DMS114 treated with DMSO at 0.1 percent for 48 hours (cell line): ENCODE data around the gene TLCD4.
A peak's percentile ranks its signal among the peaks of the same experiment; 100 is the strongest.

Experiments
- DNase-seq: peaks from one replicate; lab custom pipeline; 2025; ENCODE audit not compliant: unreplicated experiment; lab: John Stamatoyannopoulos, UW

Gene TLCD4

DNA sequence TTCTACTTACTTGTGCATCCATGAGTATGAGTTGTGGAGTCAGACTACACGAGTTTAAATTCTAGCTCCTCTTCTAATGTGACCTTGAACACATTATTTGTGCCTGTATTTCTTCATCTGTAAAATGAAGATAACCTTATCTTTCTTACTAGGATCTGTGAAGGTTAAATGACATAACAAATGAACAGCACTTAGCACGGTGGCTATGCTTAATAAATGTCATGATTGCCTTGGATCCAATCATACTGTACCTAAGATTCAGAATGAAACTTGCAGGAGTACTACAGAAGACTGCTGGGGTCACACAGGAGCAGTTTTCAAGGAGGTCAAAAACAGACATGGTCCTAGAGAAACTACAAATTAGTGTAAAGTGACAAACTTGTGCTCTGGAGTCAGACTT, 22.2 kb upstream of the TLCD4 start:
- no peak for DNase-seq

DNA sequence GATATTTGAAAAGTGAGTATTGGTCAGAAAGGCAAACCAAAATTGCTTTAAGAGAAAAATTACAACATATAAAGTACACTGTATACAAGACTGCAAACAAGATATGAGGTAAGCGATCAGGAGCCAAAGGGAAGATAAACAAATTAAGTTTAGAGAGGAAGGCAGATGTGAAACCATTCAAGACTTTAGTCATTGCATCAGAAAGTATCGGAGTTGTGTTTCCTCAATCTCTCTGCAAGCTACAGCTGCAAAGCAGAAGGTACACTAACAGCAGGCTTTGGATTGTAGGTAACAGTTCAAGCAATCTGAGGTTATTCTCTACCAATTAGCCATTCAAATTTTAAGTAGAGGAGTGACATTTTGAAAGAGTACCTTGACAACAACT, 21.3 kb upstream of the TLCD4 start:
- DNase-seq, result no peak

DNA sequence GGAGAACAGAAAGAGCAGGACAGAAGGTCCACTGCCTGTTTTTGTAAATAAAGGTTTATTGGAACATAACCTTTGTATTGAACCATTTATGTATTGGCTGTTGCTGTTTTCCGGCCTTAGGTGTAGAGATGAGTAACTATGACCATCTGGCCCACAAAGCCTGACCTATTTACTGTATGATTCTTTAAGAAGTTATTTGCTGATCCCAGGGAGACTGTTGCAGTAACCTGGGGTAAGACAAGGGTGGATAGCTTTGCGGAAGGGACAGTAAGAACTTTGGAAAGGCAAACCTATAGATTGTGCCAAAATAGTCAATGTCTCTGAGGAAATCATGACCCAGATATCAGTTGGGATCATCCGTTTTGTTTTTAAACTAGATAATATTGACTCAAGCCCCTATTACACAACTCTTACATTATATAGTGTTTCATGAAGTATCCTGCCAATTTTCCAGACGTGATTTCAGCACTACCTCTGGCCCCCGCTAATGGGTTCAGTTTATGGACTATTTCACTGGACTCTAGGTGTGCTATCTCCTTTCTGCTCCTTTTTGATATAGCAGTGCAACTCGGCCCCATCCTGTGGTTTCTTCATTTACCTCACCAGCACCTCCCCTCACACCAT, 20.8 kb upstream of the TLCD4 start:
- no peak for DNase-seq

DNA sequence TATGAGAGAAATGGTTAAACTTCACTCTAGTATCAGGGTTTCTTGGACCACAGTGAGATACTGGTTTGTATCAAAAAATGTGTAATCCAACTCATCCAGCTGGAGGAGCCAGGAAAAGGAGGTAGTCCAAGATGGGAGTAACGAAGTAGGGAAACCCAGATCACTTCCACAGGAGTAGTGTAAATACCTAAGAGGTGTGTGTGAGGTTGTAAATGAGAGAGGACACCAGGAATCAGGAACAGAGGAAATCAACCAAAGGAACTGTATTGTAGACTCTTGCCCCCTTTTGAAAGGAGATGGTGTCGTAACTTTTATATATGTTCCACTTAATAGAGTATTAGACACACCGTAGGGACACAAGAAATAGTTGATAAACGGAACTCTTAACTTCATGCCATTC, 19.7 kb upstream of the TLCD4 start:
- DNase-seq, result no peak

DNA sequence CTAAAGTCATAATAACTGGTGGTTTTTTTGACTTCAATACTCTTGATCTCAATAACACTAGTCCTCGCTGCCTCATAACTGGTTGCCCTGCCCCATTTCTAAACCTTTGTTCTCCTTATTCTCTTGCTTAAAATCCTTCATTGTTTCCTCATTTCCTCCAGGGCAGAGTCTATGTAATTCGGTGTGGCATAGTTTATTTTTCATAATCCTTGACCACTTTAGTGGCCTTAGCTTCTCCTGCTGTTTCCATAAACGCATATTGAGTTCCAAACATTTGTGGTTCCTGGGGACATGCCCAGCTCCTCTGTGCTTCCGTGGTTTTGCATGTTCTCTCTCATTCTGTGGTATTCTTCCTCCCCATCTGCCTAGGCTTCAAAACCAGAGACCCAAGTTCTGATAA, 19.0 kb upstream of the TLCD4 start:
- DNase-seq, result no peak

DNA sequence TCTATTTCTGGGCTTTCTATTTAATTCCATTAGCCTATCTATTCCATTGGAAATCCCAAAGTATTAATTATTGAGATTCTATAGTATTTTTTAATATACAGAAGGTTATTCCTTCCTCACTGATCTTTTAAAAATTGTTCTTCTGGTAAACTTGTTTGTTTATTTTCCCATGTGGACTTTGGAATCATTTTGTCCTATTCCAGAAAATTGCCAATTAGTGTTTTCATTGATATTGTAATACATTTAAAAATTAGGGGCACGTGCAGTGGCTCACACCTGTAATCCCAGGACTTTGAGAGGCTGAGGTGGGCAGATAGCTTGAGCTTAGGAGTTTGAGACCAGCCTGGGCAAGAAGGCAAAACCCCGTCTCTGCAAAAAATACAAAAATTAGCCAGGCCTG, 8.4 kb upstream of the TLCD4 start:
- DNase-seq, result no peak

DNA sequence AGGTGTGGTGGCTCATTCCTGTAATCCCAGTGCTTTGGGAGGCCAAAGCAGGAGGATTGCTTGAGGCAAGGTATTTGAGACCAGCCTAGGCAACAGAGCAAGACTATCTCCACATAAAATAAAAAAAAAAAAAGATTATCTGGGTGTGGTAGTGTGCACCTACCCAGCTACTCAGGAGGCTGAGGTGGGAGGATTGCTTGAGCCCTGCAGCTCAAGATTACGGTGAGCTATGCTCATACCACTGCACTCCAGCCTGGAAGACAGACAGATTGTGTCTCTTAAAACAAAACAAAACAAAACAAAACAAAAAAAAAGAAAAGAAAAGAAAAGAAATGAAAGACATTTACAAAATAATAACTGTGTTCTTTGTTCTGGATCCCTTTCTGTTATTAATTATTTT, 6.1 kb upstream of the TLCD4 start:
- no peak for DNase-seq

DNA sequence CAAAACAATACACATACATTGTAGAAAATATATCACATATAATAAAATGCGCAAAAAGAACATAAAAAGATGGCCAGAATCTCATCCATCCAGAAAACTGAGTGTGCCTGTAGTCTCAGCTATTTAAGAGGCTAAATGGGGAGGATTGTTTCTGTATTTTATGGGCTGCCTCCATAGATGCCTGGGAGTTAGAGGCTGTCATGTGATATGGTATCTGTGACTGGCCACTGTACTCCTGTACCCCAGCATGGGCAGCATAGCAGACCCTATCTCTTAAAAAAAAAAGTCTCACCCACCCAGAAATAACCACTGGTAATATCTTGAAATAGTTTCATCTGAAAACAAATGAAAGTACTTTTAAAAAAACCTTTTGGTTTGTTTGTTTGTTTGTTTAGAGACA, 3.5 kb upstream of the TLCD4 start:
- DNase-seq, result no peak

DNA sequence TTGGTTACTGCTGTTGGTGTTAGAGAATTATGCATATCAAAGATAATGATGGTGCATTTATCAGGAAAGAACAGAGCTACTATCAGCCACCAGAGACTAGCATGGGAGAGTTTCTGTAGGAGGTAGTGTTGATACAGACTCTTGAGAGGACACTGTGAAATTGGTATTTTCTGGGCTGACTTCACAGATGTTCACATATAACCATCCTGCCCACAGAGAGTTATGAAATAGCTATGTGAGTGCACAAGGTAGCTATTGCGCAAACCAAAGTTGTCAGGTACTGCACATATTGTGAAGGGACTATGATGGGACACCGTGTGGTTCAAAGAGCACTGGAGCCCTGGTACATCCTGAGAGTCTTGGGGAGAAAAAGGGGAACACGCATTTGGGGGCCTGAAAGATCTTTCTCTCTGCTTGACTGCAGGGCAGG, 1.4 kb upstream of the TLCD4 start:
- DNase-seq, result no peak

DNA sequence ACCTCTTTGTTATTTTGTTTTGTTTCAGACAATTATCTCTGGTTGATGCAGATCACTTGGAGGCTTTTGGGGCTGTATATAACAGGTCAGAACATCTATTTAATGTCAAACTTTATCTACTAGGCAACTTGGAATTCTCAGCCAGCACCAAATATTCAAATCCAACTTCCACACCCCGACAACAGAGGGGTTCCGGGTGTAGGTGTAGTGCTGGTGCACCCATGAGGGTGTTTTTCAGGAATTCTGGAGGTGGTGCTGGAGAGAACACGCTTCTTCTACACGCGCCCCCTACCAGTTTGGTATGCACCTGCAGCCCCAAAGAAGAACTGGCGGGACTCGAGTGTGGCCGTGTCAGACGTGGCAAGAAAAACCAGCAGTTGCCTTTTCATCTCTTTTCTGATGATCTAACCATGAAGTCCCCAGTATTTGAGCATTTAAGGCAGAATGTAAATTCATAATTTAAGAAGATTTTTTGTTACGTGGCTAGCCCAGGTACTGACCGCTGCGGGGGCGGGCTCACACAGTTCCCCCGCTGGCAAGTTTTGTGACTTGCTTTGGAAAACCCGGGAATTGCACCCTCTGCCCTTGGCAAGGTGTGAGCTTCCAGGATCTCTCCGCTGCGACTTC, 462 bp upstream of the TLCD4 start:
- peak; percentile 51 for DNase-seq

DNA sequence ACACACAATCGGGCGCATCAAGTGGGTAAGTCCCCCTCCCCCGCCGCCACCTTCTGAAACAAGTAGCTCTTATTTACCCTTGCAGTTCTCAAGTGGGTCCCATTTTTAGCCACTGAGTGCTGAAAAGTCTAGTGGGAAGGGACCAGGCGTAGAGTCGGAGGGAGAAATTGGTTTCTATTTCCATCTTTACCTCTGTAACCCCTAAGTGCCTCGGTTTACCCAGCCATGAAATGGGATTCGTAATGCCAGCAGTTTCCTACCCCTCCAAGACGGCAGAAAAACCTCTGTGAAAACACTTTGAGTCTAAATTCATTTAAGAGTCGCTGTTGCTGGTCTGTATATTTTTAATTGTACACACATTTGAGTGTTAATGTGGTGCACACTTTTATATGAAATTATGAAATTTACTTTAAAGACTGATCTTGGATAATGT, 928 bp downstream of the TLCD4 start:
- DNase-seq, result no peak

DNA sequence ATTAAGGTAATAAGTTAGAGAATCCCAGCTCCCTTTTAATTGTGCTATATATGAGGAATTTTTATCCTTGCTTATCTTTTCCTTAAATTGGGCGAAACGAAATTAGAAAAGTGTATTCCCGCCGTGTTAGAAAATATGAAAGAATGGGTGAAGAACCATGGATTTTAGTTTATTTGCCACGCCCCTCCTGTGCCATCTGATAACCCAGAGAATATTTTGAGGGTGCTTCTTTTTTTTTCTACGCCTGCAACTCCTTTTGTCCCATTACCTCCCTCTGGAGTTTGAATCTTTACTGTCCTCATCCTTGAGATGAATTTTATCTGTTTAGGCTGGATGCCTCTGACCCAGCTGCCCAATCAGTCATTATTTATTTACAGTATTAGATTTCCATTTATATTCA, 1.6 kb downstream of the TLCD4 start:
- DNase-seq, result no peak

DNA sequence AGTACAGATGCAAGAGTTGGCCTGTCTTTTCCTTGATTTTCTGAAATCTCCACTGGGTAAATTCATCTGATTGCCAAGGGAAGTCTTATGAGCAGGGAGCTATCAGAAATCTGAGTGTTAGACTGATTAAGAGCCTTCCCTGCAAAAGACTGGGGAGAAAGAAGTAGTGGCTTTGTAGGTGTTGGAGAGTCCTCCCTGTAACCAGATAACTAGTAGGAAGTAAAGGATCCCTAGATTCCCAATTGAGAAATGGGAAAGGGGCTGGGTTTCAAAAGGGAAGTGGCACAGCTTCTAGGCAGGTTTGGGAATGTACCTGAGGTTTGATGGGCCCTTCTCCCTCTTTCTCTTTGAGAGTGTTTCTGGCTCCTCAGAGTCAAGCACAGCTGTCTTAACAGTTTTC, 2.1 kb downstream of the TLCD4 start:
- no peak for DNase-seq

DNA sequence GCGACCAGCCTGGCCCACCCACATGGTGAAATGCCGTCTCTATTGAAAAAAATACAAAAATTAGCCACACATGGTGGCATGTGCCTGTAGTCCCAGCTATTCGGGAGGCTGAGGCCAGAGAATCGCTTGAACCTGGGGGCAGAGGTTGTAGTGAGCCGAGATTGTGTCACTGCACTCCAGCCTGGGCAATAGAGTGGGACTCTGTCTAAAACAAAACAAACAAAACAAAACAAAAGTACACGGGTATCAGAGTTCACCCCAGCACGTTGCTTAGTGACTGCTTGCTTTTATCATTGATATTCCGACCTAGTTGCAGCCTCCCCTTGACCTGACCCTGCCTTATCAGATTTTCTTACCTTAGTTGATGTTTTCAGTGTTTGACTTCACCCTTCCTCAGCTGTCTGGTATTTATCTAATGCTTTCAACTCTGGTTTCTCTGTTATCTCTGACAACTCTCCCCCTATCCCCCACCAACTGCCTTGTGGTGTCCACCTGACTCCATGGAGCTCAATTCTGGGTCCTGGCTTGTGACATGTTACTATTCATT, 5.1 kb downstream of the TLCD4 start:
- DNase-seq, result no peak

DNA sequence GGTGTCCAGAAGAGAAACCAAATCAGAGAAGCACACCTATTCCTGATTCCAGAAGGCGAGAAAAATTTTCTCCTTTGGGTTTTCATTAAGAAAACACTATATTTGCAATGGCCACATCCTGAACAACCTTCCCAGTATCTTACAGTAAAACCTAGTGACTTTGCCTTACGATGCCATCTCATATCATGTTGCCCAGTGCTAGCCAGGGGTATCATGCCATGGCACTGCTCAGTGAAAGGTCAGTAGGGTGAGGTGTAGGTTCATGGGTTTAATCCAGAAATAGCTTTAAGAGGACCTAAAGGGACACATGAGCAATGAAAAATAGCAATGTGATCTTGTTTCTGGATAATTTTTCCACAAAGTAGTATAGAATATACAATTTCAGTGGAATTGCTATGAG, 7.2 kb downstream of the TLCD4 start:
- DNase-seq, result no peak

DNA sequence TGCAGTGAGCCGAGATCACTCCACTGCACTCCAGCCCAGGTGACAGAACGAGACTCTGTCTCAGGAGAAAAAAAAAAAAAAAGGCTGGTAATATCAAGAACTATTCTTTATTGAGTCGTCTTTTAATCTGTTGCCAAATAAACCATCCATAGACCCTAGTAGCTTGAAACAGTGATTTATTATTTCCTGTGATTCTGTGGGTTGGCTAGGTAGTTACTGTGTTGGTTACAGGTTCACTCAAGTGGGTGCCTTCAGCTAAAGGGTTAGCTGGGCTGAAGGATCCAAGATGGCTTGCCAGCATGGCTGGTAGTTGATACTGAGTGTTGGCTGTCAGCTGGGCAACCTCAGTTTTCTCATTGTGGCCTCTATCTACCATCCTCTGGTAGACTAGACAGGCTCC, 9.2 kb downstream of the TLCD4 start:
- no peak for DNase-seq

DNA sequence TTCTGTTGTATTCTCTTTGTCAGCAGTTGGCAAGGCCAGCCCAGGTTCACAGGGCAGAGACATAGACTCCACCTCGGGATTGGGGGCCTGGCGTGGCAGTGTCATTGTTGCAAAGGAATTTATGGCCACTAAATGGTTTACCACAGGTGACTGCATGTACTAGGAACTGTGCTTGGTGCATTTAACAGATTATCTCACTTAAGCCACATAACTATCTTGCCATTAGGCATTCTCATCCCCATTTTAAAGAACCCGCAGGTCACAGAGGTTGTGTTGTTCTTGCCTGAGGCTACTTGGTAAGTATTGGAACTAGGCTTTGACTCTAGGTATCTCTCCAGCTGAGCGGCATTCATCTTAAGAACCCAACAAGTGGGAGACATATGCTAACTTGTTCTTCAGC, 9.7 kb downstream of the TLCD4 start:
- DNase-seq, result no peak

DNA sequence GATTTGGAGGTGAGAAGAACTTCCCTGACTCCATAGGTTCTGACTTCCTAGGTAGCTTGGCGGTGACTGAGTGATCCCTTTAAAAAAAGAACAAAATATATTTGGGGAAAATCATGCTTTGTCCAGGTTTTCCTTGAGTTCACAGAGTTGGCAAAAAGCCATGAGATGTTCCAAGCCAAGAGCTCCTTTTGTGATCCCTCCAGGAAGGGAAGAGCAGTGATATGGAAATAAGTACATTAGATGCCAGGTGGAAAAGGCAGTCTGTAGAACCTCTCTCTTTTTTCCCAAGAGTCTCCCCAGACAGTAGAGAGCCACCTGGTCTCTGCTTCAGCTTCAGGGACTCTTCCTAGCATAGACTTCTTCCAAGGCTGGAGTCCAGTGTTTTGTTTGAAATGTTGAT, 10.2 kb downstream of the TLCD4 start:
- DNase-seq, result no peak

DNA sequence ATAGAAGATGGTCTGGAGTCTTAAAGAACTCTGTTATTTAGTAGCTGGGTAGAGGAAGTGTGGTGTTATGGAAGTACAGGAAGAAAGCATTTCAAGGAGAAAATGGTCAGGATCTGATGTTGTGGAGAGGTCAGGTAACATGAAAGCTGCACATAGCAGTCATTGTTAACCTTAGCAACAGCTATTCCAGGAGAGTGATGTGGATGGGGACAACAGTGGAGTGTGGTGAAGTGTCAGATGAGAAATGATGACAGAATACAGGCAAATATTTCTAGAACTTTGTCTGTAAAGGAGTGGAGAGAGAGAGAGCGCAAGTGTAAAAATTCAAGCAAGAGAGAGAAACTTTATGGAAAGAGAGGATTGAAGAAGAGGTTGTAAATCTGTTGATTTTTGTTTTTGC, 15.6 kb downstream of the TLCD4 start:
- DNase-seq, result no peak

DNA sequence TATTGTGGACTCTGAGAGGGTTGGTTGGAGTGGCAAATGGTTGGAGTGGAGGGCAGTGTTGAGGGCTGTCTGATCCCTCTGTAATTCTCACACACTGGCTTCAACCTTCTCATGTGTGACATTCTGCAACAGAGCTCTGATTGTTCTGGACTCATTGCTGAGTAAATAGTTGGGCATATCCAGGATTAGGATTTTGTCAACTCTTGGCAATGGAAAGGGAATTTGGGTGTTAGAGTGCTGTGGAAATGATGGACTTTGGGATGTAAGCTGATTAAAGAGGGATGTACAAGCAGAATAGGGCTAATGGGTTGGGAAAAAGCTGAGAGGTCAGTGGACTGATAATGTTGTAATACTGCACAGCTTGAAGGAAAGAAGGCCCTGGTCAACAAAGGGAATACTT, 16.5 kb downstream of the TLCD4 start:
- DNase-seq, result no peak

DNA sequence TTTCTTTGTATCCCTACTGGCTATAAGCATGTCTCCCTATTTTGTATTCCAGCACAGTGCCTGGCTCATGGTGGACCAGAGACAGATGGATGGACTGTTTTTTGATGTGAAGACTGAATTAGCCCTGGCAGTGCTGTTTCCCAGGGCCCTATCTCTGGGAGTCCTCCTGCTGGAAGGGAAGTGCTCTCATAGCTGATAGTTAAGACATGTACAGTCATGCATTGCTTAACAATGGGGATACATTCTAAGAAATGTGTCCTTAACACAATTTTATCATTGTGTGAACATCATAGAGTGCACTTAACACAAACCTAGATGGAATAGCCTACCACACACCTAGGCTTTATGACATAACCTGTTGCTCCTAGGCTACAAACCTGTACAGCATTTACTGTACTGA, 21.1 kb downstream of the TLCD4 start:
- no peak for DNase-seq

DNA sequence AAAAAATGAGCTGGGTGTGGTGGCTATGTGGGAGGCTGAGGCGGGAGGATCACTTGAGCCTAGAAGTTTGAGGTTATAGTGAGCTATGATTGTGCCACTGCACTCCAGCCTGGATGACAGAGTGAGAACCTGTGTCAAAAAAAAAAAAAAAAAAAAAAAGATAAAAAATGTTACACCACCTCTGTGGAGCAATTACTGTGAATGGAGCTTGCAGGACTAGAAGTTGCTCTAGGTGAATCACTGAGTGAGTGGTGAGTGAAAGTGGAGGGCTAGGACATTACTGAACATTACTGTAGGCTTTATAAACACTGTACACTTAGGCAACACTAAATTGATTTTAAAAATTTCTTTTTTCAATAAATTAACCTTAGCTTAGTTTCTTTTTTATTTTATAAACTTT, 21.9 kb downstream of the TLCD4 start:
- no peak for DNase-seq

DNA sequence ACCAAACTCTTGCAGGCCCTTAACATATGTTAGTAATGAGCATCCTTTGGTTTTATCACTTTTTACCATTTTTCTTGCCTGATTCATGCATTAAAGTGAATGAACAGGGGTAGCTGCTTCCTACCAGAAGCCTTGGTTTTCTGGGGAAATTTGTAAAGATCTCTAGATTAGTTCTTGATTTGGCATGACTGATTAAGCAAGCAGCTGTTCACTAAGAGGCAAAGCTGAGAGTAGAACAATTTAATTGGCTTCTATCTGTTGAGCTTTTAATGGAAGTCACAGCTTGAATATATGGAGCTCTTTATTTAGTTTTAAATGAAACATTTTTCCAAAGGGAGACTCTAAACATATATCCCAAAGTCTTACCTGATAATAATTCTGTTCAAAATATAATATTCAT, 23.6 kb downstream of the TLCD4 start:
- DNase-seq, result no peak
